HAP-1 (cell line): ENCODE measurements around the gene TTC1.
"Not testable (repeated sequence)": the region's sequence is repeated elsewhere in the genome, so short reads cannot be mapped to it uniquely, and the experiment has no call there.

ENCODE experiments used
- DNase-seq, 2 experiments: peaks; one replicate each; pipeline ENCODE4 v3.0.0-alpha.2; 2016 to 2020; ENCODE audit warnings: low spot score in 2 of 2
- H3K27me3 ChIP-seq: fragments of 250-450 bp; sonication (Bioruptor Pico); 2 replicates; pipeline ENCODE4 v1.5.1; 2020; ENCODE audit warnings: low read depth, mild to moderate bottlenecking, moderate library complexity
- H3K36me3 ChIP-seq: fragments of 250-450 bp; sonication (Bioruptor Pico); replicated peaks from 2 replicates; pipeline ENCODE4 v1.5.1; 2020; ENCODE audit warnings: mild to moderate bottlenecking
- H3K4me1 ChIP-seq: fragments of 250-450 bp; sonication (Bioruptor Pico); 2 replicates; pipeline ENCODE4 v1.5.1; 2020; ENCODE audit warnings: mild to moderate bottlenecking
- H3K4me3 ChIP-seq: fragments of 250-450 bp; sonication (Bioruptor Pico); 2 replicates; pipeline ENCODE4 v1.5.1; 2020; ENCODE audit warnings: mild to moderate bottlenecking, moderate library complexity
- H3K9me3 ChIP-seq: fragments of 250-450 bp; sonication (Bioruptor Pico); 2 replicates; pipeline ENCODE4 v1.5.1; 2020; ENCODE audit warnings: mild to moderate bottlenecking, moderate library complexity
- in situ Hi-C: fragments of 300-500 bp; cut with MboI; formaldehyde crosslinking; loops from 3 replicates; pipeline ENCODE4 v1.14.3; 2020; ENCODE audit warnings: low sequenced_read_pairs, inconsistent platforms, mixed read lengths

The TTC1 gene

DNA sequence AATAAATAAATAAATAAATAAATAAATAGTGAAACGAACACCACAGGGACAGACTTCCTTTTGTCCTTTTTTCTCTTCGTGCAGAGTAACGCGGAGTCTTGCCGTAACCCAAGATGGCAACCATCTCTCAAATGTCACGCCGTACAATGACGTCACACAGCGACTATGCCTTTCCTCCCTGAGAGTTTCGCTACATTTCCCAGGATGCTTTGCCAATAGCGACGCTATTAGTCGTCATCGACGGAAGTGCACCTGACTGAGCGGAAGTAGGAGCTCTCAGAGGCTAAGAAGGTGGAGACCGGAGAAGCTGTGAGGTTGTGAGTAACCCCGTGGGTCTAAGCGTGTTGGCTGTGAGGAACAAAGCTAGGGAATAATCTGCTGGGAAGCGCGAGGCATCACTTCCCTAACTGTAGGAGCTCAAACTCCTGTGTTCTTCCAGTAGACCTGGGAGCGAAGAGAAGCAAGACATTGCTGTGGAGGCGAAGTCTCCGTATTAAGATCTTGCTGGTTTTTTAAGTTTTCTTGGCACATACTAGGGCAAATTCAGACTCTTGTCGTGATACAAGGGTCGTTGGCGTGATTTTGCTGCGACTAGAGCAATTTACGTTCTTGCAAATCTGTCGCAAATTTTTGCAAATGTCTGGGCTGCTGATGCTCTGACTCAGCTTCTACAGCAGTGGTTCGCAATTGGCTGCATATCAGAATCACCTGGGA lies at the start of gene TTC1:
Gene TTC1, plus strand, starts transcription at position 263 of the 714 bp plus-strand sequence. CDS start 1,390 bp downstream, outside the sequence.
- H3K36me3 ChIP-seq, result peaks cover 18% of the 10 kb centered on the region
- H3K9me3 ChIP-seq, result no peaks in the 10 kb centered on the region
- DNase-seq, result peak; percentile 95 to 97
- no peaks in the 10 kb centered on the region for H3K27me3 ChIP-seq
- in situ Hi-C loops, result no loop called here
- H3K4me3 ChIP-seq, result peak within 1 kb of the TSS; percentile 84
- peaks cover 8% of the 10 kb centered on the region for H3K4me1 ChIP-seq

DNA sequence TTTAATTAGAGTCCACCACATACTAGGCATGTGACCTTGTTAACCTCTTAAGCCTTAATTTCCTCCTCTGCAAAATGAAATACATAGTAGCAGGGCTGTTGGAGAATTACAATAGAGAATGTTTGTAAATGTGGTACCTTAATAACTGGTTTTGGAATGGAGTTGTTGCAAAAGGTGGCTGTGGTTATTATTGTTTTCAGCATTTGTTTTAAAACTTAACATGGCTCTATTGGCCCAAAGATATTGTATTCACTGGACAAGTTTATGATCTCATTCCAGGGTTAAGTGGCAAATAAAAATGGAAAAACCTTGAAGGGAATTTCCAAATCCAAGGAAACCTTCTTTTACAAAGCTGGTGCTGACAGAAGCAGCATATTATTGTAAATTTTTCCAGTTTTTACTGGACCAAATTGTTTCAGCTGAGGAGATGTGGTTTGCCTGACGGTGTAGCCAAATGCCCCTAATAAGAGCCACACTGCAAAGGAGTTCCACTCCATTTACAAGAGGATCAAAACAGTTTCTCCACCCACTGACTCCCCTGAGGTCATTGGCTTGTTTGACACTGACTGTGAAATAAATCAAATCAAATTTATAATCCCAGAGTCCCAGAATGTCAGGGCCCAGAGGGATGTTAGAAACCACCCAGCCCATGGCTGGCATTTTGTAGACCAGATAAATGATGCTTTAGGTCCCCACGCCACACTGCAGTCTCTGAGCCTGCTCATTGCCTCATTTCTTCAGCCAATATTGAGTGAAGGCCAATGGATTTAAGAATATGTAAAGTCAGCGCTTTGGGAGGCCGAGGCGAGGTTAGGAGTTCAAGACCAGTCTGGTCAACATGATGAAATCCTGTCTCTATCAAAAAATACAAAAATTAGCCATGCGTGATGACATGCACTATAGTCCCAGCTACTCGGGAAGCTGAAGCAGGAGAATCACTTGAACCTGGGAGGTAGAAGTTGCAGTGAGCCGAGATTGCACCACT lies 47.5 kb upstream of the TTC1 start:
- Histone ChIP-seq H3K4me3 (no peak overlapping the region), H3K27me3 (peaks cover 5% of the 10 kb centered on the region), H3K4me1 (no peaks in the 10 kb centered on the region), H3K36me3 (no peaks in the 10 kb centered on the region), H3K9me3 (no peaks in the 10 kb centered on the region)
- in situ Hi-C loops, result no loop called here
- DNase-seq, result no peak

GRCh38 chr5:159962214-159962613 lies 46.7 kb upstream of the TTC1 start:
- in situ Hi-C loops, result no loop called here
- Histone ChIP-seq H3K9me3 (no peaks in the 10 kb centered on the region), H3K4me3 (no peak overlapping the region), H3K27me3 (peaks cover 6% of the 10 kb centered on the region), H3K4me1 (no peaks in the 10 kb centered on the region), H3K36me3 (no peaks in the 10 kb centered on the region)
- DNase-seq, result no peak

- peaks cover 14% of the 10 kb centered on the region for H3K27me3 ChIP-seq
These were observed 45.0 kb upstream of the TTC1 start for GRCh38 chr5:159963935-159964334.

DNA sequence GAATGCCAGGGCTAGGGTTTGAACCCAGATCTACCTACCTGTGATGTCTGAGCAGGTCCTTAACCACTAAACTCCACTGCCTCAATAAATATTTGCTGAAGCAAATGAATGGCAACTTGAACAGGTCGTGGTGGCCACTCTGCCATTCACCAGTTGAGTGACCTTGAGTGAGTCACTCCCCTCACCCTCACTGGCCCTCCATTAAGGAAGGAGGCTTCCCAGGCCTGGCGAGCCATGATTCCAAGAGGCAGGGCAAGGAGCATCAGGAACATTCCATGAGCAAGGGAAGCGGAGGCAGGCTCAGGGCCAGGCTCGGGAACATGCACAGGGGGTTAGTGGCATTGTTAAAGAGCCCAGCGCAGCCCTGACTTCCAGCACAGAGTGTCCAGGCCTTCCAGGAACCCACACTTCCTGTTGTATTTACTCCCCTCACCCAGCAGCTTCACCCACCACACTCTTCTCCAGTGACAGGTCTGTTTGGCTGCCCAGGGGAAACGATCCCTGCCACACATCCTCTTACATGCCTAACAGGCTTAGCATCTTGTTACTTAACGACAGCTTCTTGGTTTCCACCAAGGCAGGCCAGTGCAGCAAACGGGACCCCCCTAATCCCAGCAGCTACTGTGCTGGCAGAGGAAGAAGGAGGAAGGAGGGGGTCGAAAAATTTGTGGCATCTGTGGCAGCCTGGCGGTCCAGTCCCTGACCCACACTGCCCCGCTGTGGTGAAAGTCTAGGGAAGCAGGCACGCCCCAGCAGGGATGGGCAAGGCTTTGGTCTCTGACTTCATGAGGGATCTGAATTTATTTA lies 43.7 kb upstream of the TTC1 start:
- Histone ChIP-seq H3K27me3 (peaks cover 14% of the 10 kb centered on the region), H3K4me1 (no peaks in the 10 kb centered on the region), H3K4me3 (no peak overlapping the region), H3K9me3 (no peaks in the 10 kb centered on the region), H3K36me3 (no peaks in the 10 kb centered on the region)
- in situ Hi-C loops, result no loop called here
- DNase-seq, result peak; percentile 8 to 73

More at GRCh38 chr5:159963935-159964334, 45.0 kb upstream of the TTC1 start:
- Histone ChIP-seq H3K4me3 (no peak overlapping the region), H3K4me1 (no peaks in the 10 kb centered on the region), H3K36me3 (no peaks in the 10 kb centered on the region), H3K9me3 (no peaks in the 10 kb centered on the region)
- in situ Hi-C loops, result no loop called here
- DNase-seq, result no peak

- H3K4me1 ChIP-seq, in situ Hi-C loops, H3K9me3 ChIP-seq, H3K4me3 ChIP-seq, DNase-seq, H3K36me3 ChIP-seq: not testable (repeated sequence)
- peaks cover 18% of the 10 kb centered on the region for H3K27me3 ChIP-seq
These were observed 43.2 kb upstream of the TTC1 start for GRCh38 chr5:159965838-159966128.

- Histone ChIP-seq H3K4me1 (no peaks in the 10 kb centered on the region), H3K36me3 (no peaks in the 10 kb centered on the region), H3K4me3 (no peak overlapping the region), H3K9me3 (no peaks in the 10 kb centered on the region), H3K27me3 (peaks cover 37% of the 10 kb centered on the region)
- in situ Hi-C loops, result no loop called here
- no peak for DNase-seq
These were observed 39.0 kb upstream of the TTC1 start for GRCh38 chr5:159969966-159970365.

DNA sequence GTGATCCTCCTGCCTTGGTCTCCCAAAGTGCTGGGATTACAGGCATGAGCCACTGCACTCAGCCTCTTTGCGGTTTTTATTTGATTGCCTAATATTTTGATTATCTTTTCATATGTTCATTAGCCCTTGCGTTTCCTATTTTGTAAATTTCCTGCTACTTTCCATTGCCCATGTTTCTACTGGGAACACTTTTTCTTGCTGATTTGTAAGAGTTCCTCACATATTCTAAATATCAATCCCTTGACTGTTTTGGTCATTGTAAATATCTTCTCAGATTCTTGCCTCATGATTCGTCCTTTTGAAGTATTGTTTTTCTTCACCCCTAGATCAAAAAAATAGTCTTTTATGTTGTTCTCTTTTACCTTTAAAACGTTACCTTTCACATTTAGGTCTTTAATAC lies 37.9 kb upstream of the TTC1 start:
- Histone ChIP-seq H3K4me3 (no peak overlapping the region), H3K36me3 (no peaks in the 10 kb centered on the region), H3K9me3 (no peaks in the 10 kb centered on the region), H3K4me1 (no peaks in the 10 kb centered on the region), H3K27me3 (peaks cover 37% of the 10 kb centered on the region)
- DNase-seq, result no peak
- in situ Hi-C loops, result no loop called here

- peaks cover 37% of the 10 kb centered on the region for H3K27me3 ChIP-seq
- in situ Hi-C loops, result no loop called here
- no peaks in the 10 kb centered on the region for H3K9me3 ChIP-seq
- no peak for DNase-seq
- H3K4me3 ChIP-seq, result no peak overlapping the region
- no peaks in the 10 kb centered on the region for H3K4me1 ChIP-seq
- no peaks in the 10 kb centered on the region for H3K36me3 ChIP-seq
These were observed 37.4 kb upstream of the TTC1 start for GRCh38 chr5:159971514-159971913.

GRCh38 chr5:159971931-159972461 lies 36.9 kb upstream of the TTC1 start:
- no peaks in the 10 kb centered on the region for H3K4me1 ChIP-seq
- H3K36me3 ChIP-seq, result no peaks in the 10 kb centered on the region
- DNase-seq, result no peak
- H3K4me3 ChIP-seq, result no peak overlapping the region
- in situ Hi-C loops, result no loop called here
- H3K27me3 ChIP-seq, result peaks cover 40% of the 10 kb centered on the region
- H3K9me3 ChIP-seq, result no peaks in the 10 kb centered on the region

DNA sequence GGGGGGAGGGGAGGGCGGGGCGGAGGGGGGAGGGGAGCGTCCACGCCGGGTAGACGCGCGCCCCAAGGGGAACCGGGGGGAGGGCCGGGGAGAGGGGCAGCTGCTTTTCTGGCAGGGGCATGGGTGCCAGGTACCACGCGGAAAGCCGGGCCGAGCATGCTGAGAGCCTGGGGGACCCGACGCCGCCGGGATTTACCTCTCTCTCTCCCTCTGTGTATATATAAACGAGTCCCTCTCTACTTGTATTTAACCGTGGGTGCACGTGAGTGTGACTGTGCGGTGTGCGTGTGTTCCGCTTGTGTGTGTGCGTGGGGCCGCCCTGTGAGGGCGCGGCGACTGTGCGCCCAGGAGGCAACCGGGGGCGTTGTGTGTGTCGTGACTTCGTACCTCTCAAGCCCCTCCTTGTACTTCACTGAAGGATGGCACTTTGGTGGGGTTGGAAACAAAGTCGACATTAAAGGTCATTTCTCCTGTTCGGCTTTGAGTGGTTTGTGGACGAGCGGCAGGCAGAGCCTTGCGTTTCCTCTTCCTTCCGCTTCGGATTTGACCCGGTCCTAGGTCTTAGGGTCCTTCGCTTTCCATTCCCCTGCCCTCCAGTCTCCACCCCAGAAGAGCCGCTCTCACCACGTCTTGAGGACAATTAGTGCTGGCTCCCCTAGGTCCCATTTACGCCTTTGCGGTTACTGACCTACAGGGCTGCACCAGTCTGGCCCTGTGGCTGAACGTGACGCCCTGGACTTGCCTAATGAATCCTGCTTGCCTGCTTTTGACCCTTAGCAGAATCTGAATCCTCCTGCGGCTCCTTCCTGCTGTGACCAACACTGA lies 36.2 kb upstream of the TTC1 start:
- Histone ChIP-seq H3K36me3 (no peaks in the 10 kb centered on the region), H3K9me3 (no peaks in the 10 kb centered on the region), H3K4me1 (no peaks in the 10 kb centered on the region), H3K27me3 (peaks cover 40% of the 10 kb centered on the region), H3K4me3 (no peak overlapping the region)
- in situ Hi-C loops, result no loop called here
- no peak for DNase-seq

DNA sequence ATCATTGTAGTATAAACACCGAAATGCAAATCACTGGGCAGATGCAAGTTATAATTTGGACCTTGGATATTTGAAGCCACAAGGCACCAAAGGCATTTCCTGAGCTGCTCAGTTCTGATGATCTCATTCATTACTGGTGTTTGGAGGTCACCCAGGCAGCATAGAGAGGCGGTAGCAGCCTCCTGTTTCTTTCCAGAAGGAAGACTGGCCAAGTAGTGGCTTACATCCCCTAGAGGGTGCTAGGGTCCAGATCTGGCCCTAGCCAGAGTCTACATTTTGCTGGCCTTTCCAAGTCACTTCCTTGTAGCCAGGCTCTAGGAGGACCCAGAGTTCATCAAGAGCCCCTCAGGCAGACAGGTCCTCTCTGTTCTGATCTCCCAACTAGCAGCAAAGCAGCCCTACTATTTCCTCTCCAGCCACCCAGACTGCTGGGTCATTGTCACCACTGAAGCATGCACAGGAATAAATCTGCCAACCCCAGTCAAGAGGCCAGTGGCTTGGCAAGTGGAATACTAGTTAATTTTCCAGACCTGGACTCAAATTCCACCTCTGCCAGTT lies 33.4 kb upstream of the TTC1 start:
- H3K9me3 ChIP-seq, result no peaks in the 10 kb centered on the region
- in situ Hi-C loops, result loop anchor here (25.0 kb wide), 2 partner anchors 688 to 813 kb away; no protein-coding TSS in a partner anchor
- H3K36me3 ChIP-seq, result no peaks in the 10 kb centered on the region
- peaks cover 34% of the 10 kb centered on the region for H3K27me3 ChIP-seq
- DNase-seq, result no peak
- no peak overlapping the region for H3K4me3 ChIP-seq
- no peaks in the 10 kb centered on the region; the same call in 1 of the 2 replicates for H3K4me1 ChIP-seq
